ENCODE data around the gene ELANE.
"Not testable (repeated sequence)": the region's sequence is repeated elsewhere in the genome, so short reads cannot be mapped to it uniquely, and the experiment has no call there.

The ELANE gene

DNA sequence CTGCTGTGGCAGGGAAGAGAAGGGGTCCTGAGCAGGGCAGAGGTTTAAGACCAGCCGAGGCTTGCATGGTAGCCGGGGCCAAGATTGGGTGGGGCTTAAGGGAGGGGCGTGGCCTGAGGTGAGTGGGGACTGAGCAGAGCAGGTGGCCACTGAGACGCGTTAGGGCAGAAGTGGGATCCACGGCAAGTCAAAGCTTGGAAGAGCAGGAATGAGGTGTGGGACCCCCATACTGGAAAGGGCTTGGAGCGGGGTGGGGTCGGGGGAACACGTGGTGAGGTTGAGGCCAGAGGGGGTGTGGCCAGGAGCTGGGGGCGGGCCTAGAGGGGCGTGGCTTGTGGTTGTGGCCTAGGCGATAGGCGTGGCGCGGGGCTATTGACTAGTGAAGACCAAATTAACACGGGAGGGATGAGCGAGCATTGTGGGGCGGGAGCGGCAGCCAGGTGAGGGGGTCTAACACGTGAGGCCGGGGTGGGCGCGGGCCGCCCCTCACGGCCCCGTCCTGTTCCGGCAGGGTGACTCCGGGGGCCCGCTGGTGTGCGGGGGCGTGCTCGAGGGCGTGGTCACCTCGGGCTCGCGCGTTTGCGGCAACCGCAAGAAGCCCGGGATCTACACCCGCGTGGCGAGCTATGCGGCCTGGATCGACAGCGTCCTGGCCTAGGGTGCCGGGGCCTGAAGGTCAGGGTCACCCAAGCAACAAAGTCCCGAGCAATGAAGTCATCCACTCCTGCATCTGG is 10.6 kb downstream of the ELANE start:
- DNase-seq (ENCODE audit: low read depth in 2 of 2) = peak; percentile 69 to 78

DNA sequence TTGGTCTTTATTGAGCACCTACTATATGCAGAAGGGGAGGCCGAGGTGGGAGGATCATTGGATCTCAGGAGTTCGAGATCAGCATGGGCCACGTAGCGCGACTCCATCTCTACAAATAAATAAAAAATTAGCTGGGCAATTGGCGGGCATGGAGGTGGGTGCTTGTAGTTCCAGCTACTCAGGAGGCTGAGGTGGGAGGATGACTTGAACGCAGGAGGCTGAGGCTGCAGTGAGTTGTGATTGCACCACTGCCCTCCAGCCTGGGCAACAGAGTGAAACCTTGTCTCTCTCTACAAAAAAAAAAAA is 11.2 kb downstream of the ELANE start:
- no peak for DNase-seq (ENCODE audit: low read depth in 2 of 2)

GRCh38 chr19:866769-867300 is 14.7 kb downstream of the ELANE start:
- no peak for DNase-seq (ENCODE audit: low read depth in 2 of 2)

DNA sequence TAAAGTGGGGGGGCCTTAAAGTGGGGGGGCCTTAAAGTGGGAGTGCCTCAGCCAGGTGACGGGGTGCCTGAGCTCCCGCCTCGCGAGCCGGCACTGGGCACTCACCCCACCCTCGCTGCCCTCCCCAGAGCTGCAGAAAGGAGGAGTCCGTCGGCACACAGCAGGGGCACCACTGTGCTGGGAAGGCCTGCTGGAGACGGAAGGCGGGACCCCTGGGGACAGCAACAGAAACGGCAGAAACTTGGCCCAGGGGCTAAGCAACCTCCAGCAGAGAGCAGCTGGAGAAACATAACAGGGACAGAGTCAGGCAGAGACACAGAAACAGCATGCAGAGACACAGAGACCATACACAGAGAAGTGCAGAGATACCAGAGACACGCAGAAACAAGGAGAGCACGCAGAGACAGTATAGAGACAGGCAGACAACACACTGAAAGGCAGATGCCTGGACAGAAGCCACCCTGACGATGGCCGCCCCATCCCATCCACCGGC is 15.2 kb downstream of the ELANE start:
- no peak for DNase-seq (ENCODE audit: low read depth in 2 of 2)

- no peak for DNase-seq (ENCODE audit: low read depth in 2 of 2)
These were observed 15.9 kb downstream of the ELANE start for GRCh38 chr19:867855-868457.

- DNase-seq (ENCODE audit: low read depth in 2 of 2) = no peak
These were observed 16.5 kb downstream of the ELANE start for GRCh38 chr19:868458-869244.

- no peak for DNase-seq (ENCODE audit: low read depth in 2 of 2)
These were observed 17.4 kb downstream of the ELANE start for GRCh38 chr19:869245-870177.

GRCh38 chr19:870314-870713 is 18.2 kb downstream of the ELANE start:
- no peak for DNase-seq (ENCODE audit: low read depth in 2 of 2)

DNA sequence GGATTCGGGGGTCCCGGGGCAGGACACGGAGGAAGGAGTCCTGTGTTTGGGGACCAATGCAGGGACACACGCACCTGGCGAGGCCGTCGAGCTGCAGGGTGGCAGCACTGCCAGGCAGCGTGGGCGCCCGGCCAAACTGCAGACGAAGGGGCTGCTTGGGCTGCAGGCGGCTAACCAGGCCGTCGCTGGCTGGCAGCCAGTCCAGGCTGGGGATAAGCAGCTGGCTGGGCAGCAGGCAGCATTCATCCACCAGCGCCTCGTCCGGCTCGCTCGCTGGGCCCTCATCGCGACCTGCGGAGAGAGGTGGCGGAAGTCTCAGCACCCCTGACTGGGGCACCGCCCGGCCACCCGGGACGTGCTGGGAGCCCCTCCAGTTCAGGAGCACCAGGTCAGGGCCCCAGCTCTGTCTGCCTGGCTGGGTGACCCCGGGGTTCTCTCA is 18.9 kb downstream of the ELANE start:
- no peak for DNase-seq (ENCODE audit: low read depth in 2 of 2)

- no peak for DNase-seq (ENCODE audit: low read depth in 2 of 2)
These were observed 19.6 kb downstream of the ELANE start for GRCh38 chr19:871446-872265.

- DNase-seq (ENCODE audit: low read depth in 2 of 2) = peak; percentile 72 to 83
These were observed 20.3 kb downstream of the ELANE start for GRCh38 chr19:872266-872951.

DNA sequence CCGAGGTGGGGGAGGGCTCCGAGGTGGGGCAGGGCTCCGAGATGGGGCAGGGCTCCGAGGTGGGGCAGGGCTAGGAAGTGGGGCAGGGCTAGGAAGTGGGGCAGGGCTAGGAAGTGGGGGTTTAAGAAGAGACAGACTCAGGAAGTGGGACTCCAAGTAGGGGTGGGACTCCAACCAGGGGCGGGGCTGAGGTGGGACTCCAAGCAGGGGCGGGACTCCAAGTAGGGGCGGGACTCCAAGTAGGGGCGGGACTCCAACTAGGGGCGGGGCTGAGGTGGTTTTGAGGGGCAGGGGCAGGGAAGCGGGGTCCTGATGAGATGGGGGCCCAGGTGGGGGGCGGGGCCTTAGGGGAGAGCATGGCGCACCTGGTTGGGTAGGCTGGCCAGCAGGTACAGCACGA is 21.0 kb downstream of the ELANE start:
- DNase-seq (ENCODE audit: low read depth in 2 of 2) = peak; percentile 61 to 63

- DNase-seq (ENCODE audit: low read depth in 2 of 2) = no peak
These were observed 21.5 kb downstream of the ELANE start for GRCh38 chr19:873561-874041.

- DNase-seq (ENCODE audit: low read depth in 2 of 2) = no peak
These were observed 23.3 kb downstream of the ELANE start for GRCh38 chr19:875265-875879.

GRCh38 chr19:876089-876488 is 24.0 kb downstream of the ELANE start:
- DNase-seq (ENCODE audit: low read depth in 2 of 2) = no peak

GRCh38 chr19:876780-877314 is 24.7 kb downstream of the ELANE start:
- DNase-seq (ENCODE audit: low read depth in 2 of 2) = no peak

GRCh38 chr19:877992-878660 is 26.0 kb downstream of the ELANE start:
- not testable (repeated sequence) for DNase-seq (ENCODE audit: low read depth in 2 of 2)

Data from stimulated activated CD4-positive, alpha-beta T cell treated with anti-CD3 and anti-CD28 coated beads, Interleukin-15, amount 100 ng/mL, for 48 hours (primary cell).